Activated CD8-positive, alpha-beta memory T cell treated with anti-CD3 and anti-CD28 coated beads, Interleukin-2, amount 50 U/mL, for 1 hour (primary cell): ENCODE data around the gene MAGI1.
"Not testable (repeated sequence)": the region's sequence is repeated elsewhere in the genome, so short reads cannot be mapped to it uniquely, and the experiment has no call there.

Experiments used
- DNase-seq: peaks from one replicate; pipeline ENCODE4 v3.0.0-alpha.2; 2020; ENCODE audit errors: extremely low read depth

MAGI1 gene

DNA sequence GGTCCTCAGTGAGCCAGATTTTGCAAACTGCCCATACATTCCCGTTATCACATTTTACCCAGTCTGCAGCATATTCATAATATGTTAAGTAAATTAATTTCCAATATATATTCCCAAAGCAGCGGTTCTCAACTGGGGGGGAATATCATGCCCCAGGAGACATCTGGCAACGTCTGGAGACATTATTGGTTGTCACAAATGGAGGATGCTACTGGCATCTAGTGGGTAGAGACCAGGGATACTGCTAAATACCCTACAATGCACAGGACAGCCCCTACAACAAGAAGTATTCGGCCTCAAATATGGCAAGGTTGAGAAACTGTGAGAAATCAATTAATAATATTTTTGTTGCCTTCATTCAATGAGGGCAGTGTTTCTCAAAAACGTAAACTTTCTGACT lies 280.3 kb downstream of the MAGI1 start:
- no peak for DNase-seq

DNA sequence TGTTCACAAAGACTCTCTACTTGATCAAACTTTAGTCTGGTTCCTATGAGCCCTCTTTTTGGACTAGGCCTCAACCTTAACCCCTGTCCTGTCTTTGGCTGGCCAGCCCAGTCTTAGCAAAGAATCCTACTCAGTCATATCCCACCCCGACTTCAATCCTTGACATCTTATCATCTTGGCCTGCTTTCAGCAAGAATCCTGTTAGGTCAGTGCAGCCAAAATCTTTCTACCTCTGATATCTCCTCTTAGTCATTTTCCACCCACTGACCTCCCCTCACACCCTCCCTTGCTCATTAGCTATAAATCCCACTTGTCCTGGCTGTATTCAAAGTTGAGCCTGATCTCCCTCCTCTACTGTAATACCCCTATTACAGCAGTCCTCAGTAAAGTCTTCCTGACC lies 286.1 kb downstream of the MAGI1 start:
- no peak for DNase-seq

GRCh38 chr3:65751123-65751700 lies 287.5 kb downstream of the MAGI1 start:
- no peak for DNase-seq

DNA sequence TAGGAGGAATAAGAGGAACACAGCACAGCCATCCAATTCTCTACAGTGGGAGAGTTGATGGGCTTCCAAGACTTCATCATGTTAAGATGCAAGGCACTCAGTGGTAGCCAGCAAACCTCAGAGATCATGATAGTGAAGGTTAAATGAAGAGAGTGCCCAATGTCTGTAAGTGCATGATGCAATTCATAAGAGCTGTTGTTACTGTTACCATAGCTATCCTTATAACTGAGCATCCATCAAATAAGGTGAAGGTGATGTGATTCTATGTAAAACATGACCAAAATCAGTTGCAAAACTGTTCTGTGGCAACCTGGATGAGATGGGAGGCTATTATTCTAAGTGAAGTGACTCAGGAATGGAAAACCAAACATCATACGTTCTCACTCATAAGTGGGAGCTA lies 289.7 kb downstream of the MAGI1 start:
- no peak for DNase-seq

- no peak for DNase-seq
Measured at GRCh38 chr3:65748326-65748725, 290.4 kb downstream of the MAGI1 start.

GRCh38 chr3:65746848-65747247 lies 291.9 kb downstream of the MAGI1 start:
- no peak for DNase-seq

DNA sequence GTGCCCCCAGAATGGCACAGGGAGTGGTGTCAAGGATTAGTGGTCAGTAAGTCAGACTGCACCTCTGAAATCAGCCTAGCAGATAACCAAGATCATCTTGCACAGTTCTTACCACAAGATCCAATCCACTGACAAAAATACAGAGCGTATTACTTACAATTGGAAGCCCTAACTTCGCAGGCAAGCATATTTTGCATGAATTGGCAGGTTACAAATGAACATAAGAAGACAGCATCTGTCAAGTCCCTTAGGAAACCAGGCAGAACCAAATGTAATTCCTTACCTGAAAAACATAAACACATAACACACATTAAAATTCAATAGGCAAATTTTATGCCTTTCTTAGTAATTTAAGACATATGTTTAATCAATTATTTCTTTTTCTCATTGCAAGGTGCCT lies 293.4 kb downstream of the MAGI1 start:
- DNase-seq = no peak

DNA sequence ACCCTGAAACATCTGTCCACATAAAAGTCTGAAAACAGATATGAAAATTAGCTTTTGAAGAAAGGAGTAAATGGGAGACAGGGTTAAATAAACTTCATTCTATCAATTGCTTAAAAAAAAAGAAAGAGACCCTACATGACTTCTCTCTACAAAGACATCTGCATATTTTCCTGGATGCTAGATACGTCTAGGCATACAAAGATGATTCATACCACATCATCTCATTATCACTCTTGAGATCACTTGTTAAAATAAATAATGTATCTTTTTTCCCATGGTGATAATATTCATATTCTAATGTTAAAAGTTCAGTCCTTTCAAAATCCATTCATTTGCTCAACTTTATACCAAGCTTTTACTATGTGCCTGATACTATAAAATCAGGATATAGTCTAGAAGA lies 295.8 kb downstream of the MAGI1 start:
- no peak for DNase-seq

- no peak for DNase-seq
Measured at GRCh38 chr3:65741540-65741939, 297.2 kb downstream of the MAGI1 start.

DNA sequence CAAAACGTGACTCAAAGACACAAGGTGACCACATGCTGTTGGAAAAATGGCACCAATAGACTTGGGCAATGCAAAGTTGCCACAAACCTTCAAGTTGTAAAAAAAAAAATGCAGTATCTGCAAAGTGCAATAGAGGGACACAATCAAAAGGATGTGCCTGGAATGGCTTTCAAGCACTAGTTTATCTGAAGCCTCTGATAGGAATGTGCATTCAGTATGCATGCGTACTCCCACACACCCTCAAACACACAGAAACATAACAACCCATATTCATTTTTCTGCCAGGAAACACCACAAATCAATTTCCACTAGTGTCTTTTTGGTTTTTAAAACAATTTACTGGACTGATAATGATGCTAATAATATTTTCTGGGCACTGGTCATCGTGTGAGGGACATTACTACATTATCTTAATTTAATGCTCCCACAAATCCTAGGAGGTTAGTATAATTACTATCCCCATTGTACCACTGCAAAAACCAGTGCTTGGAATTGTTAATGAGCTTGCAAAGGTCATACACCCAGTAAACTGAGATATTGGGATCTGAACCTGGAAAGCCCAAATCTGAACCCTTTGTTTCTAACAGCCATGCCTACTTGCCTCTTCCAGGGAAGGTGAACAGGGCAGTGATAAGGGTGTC lies 298.7 kb downstream of the MAGI1 start:
- DNase-seq = no peak

DNA sequence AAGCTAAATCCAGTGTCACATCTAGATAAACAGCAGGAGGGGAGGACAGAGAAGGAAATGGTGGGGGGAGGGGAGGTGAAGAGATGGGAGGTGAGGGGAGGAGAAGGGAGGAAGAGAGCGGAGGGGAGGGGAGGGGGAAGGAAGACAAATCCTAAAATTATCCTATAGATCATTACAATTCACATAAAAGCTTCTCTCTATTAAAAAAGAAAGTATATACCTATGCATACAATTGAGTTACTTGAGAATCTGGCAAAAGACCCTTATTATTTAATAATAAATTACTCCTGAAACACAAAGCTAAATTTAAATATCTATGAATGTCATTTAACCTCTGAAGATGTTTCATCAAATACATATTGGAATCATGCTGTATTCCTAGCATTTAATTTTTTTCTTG lies 303.9 kb downstream of the MAGI1 start:
- DNase-seq = no peak

DNA sequence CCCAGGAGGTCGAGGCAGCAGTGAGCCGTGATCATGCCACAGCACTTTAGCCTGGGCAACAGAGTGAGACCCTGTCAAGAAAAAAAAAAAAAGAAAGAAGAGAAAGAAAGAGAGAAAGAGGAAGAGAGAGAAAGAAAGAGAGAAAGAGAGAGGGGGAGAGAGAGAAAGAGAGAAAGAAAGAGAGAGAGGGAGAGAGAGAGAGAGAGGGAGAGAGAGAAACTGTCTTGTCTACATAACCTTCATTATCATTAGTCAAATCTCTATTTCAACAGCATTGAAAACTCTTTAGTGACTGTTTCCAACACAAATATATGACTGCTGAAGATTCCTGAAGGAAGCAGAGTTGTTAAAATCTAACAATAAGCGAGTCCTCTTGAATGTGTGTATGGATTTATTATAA lies 304.3 kb downstream of the MAGI1 start:
- DNase-seq = no peak

DNA sequence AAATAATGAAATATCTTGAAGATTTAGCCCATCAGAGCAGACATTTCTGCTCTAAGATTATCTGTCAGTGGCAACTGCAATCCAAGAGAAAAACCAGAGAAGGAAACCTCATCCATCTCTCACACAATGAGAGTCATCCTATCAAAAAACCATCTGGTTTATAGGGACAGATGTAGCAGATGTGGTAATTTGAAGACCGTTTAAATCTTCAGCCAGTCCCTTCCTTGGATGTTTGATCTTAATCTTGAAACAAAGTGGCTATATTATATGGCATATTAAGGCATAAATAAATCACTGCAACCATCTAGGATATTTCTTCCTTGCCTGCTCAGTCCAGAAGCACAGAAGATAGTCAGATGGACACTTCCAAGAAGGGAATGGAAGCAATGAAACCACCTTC lies 305.3 kb downstream of the MAGI1 start:
- no peak for DNase-seq

DNA sequence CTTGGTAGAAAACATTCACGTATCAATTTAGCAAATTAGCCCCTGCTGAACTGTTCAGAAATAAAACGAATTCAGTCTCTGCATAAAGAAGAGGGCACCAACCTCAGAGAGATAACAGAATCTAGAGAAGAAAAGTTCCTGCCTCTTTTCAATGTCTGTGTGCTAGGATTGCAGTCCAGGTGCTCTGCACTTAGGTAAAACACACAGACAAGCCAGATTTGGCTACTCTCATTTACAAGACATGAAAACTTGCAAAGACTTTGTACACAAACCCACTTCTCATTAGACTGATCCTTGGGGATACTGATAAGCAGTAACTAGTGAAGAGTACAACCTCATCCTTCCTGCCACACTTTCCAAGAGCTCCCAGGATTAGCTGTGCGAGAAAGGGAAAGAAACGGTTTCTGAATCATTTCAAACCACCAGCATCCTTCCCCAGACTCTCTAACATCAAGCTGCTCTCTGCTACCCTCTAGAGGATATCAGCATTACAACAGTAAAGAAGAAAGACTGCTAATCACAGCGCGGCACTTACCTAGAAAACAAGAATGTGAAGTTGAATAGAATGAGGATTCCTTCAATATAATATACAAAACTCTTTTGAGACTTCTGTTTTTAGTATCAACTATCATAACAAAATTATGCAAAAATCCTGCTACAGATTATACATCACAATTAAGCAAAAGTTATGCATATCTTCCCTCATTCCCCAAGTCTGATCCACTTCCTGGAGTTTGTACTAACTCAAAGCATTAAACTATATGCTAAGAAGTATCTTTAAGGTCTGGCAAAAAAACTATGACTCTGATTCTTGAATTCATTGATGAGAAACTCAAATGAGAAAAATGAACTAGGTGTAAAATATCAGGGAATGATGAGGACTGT lies 306.4 kb downstream of the MAGI1 start:
- DNase-seq = no peak

GRCh38 chr3:65730449-65730848 lies 308.3 kb downstream of the MAGI1 start:
- DNase-seq = no peak

DNA sequence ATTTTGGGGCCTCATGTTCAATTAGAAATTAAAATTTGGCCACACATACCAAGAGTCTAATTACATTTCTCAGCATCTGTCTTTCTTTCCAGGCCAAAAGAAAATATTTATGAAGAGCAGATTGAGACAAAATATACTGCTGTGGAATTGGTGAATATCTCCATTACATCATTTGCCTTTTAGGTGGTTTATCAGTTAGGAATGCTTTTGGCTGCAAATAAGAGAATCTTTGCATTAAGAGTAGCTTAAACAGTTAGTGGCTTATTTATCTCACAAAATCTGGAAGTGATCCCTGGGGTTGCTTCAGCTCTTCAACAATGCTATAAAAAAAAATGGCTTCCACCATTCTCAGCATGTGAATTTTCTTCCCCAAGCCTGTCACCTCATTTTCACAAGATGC lies 308.7 kb downstream of the MAGI1 start:
- DNase-seq = no peak

DNA sequence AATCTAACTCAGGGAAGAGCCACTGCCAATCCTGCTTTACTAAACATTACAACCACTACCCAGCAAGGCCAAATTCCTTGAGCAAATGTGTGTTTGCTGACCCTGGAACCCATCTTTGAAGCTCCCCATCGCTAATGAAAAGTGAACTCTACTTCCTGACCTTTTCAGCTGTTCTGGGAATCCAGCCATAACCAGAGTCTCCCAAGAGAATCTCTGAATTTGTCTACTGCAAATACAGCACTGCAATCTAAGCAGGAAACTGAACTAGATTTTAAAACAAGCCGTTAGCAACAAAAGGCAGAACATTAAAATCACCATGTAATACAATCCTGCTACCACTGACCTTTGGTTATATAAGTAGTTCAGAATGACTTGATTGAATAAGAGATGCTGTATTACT lies 309.2 kb downstream of the MAGI1 start:
- no peak for DNase-seq

GRCh38 chr3:65728138-65728537 lies 310.6 kb downstream of the MAGI1 start:
- no peak for DNase-seq

GRCh38 chr3:65723985-65724384 lies 314.7 kb downstream of the MAGI1 start:
- DNase-seq = no peak

GRCh38 chr3:65723011-65723410 lies 315.7 kb downstream of the MAGI1 start:
- DNase-seq = no peak

DNA sequence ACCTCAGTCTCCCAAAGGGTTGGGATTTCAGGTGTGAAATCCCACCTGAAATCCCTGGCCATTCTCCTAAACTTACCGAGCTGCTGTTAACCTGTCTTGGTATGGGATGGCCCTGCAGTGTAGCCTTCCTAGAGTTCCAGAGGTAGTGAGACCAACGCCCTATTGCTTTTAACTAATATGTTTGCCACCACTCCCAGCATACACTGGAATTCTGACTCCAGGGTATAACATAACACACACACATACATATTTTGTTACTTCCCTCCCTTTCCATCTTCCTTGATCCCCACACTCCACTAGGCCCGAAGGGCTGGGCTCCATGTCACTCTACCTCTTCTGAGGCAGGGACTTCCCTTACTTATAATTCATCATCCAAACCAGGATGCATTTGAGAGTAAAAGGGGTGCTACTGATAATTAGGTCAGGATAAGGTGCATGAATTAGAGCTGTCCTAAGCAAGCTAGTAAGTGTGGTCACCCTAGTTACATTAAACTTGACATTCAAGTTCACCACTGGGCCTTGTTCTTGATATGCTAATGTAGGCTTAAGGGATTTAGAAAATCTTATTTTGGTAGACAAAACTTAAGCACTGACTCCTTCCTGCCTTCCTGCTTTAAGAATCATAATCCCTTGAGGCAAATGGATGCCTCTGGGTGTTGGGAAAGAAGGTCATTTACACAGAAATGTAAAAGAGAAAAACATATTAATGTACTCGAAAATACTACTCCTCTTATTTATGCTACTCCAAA lies 317.6 kb downstream of the MAGI1 start:
- no peak for DNase-seq

DNA sequence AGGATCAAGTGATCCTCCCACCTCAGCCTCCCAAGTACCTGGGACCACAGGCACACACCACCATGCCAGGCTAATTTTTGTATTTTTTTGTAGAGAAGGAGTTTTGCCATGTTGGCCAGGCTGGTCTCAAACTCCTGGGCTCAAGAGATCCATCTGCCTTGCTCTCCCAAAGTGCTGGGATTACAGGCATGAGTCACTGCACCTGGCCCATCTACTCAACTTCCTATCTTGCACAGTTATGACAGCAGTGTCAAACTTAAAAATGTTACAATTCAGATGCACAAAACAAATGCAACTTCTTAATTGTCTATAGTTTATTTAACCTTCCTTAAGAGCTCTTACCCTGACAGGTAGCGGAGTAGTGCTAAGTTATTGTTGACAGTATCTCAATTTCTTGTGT lies 319.1 kb downstream of the MAGI1 start:
- not testable (repeated sequence) for DNase-seq
